Fibroblast of lung (primary cell): ENCODE measurements around the gene ARHGAP28.

ENCODE experiments used
- CTCF ChIP-seq, 2 donors: IDR thresholded peaks in 1 of 2; conservative IDR thresholded peaks in 1 of 2; 1 replicate in 1 of 2; 2 replicates in 1 of 2; pipeline ENCODE4 v1.5.1; 2011 to 2012; ENCODE audit warnings: low read length in 2 of 2, control low read depth in 1 of 2, inconsistent platforms in 1 of 2, low read depth in 1 of 2, mild to moderate bottlenecking in 1 of 2
- EZH2 ChIP-seq: IDR thresholded peaks from 2 replicates; pipeline ENCODE4 v1.5.1; 2012; ENCODE audit warnings: low read length, control low read depth, mild to moderate bottlenecking; ENCODE audit errors: missing control alignments

- TF ChIP-seq CTCF (conservative IDR thresholded peaks at IDR 0.05 in 1 of 2, IDR thresholded peaks at IDR 0.05 in 1 of 2; ENCODE audit: low read depth in 1 of 2, low read length in 2 of 2) (no peak), EZH2 (no peak)
Measured at GRCh38 chr18:6724331-6724730, 5.2 kb upstream of the ARHGAP28 start.
